Panc1 (cell line): ENCODE data around the gene CKS1B. TPM values are rescaled to one million over a fixed set of nuclear protein-coding genes. Genes with fewer than 3 reads are reported as not detected.

ENCODE experiments used
- ATAC-seq: fragments of 200-7000 bp; cut with Tn5 transposase; 2 replicates; pipeline ENCODE4 v1.9.1; 2020; ENCODE audit warnings: mild to moderate bottlenecking, moderate library complexity
- BruUV-seq: library from RNA; stranded (reverse); fragments of 400-500 nt; replicated peaks from 2 replicates; lab custom pipeline; 2021; lab: Mats Ljungman, UMichigan
- CTCF ChIA-PET: fragments of 300-600 bp; sonication (Branson Sonifier 250); formaldehyde crosslinking; loops from one replicate; lab custom pipeline; 2022; ENCODE audit warnings: antibody characterized with exemption; lab: Charles Lee
- POLR2A ChIA-PET: fragments of 300-600 bp; sonication (Branson Sonifier 250); formaldehyde crosslinking; loops from one replicate; lab custom pipeline; 2022; ENCODE audit warnings: antibody characterized with exemption; lab: Charles Lee
- DNase-seq: peaks from one replicate; pipeline ENCODE4 v3.0.0-alpha.2; 2010; ENCODE audit warnings: low read depth, low spot score
- H3K27ac ChIP-seq: 2 replicates; pipeline ENCODE4 v1.5.1; 2011; ENCODE audit warnings: mild to moderate bottlenecking, low read length, inconsistent platforms
- H3K27me3 ChIP-seq: fragments of 200-500 bp; sonication (Bioruptor generic); 2 replicates; pipeline ENCODE4 v1.6.0; 2014; ENCODE audit warnings: low read length, inconsistent platforms; ENCODE audit not compliant: control insufficient read depth, insufficient read depth
- H3K36me3 ChIP-seq: fragments of 200-500 bp; sonication (Bioruptor generic); 2 replicates; pipeline ENCODE4 v1.5.1; 2014; ENCODE audit warnings: inconsistent platforms, mild to moderate bottlenecking, low read length, moderate library complexity; ENCODE audit not compliant: control insufficient read depth, insufficient read depth
- H3K4me1 ChIP-seq: 2 replicates; pipeline ENCODE4 v1.5.1; 2011; ENCODE audit warnings: inconsistent platforms, mild to moderate bottlenecking, low read length, moderate library complexity; ENCODE audit not compliant: control insufficient read depth, insufficient read depth
- H3K4me3 ChIP-seq, 2 experiments: 2 replicates each; pipeline ENCODE4 v1.5.1; 2011 to 2012; ENCODE audit warnings: low read depth in 2 of 2, low read length in 2 of 2, mild to moderate bottlenecking in 2 of 2, inconsistent platforms in 1 of 2, moderate library complexity in 1 of 2
- H3K9me3 ChIP-seq: fragments of 200-500 bp; sonication (Bioruptor generic); 2 replicates; pipeline ENCODE4 v1.5.1; 2014; ENCODE audit warnings: low read depth, mild to moderate bottlenecking, inconsistent platforms, low read length, moderate library complexity; ENCODE audit not compliant: control insufficient read depth, insufficient read depth
- POLR2AphosphoS5 ChIP-seq: IDR thresholded peaks from 2 replicates; pipeline ENCODE4 v1.6.1; 2012; ENCODE audit warnings: mild to moderate bottlenecking, low read depth, low read length, moderate library complexity
- REST ChIP-seq, 2 experiments: IDR thresholded peaks; 2 replicates each; pipeline ENCODE4 v1.6.1; 2011 to 2012; ENCODE audit warnings: low read depth in 2 of 2, control low read depth in 1 of 2, low read length in 1 of 2, mild to moderate bottlenecking in 1 of 2, moderate library complexity in 1 of 2; ENCODE audit not compliant: insufficient read depth in 1 of 2
- SIN3A ChIP-seq: IDR thresholded peaks from 2 replicates; pipeline ENCODE4 v1.6.1; 2012; ENCODE audit warnings: low read depth, mild to moderate bottlenecking, low read length, moderate library complexity, borderline replicate concordance; ENCODE audit not compliant: insufficient read depth
- TCF7L2 ChIP-seq: IDR thresholded peaks from 2 replicates; pipeline ENCODE4 v1.6.1; 2011; ENCODE audit warnings: mild to moderate bottlenecking, low read depth, low read length, inconsistent platforms
- in situ Hi-C: cut with HindIII; loops from 2 replicates; pipeline ENCODE4 v1.10.0; 2016; ENCODE audit warnings: low sequenced_read_pairs, low pct_unique_long_range_greater_than_20kb
- intact Hi-C: fragments of 100-400 bp; cut with micrococcal nuclease; formaldehyde crosslinking; loops from one replicate; pipeline ENCODE4 v1.10.0; 2022; ENCODE audit not compliant: unreplicated experiment
- total RNA-seq: library from RNA; stranded (reverse); gene quantifications from one replicate; pipeline ENCODE4 v1.2.1, GENCODE V29; 2021; ENCODE audit not compliant: unreplicated experiment
- TF ChIP-seq, protein P1 (sequence below): fragments of 450-650 bp; IDR thresholded peaks from 2 replicates; pipeline ENCODE4 v1.5.1; 2017; ENCODE audit warnings: mild to moderate bottlenecking

CKS1B gene
- total RNA-seq, 1 experiment from 2014 or later, result 212 TPM

DNA sequence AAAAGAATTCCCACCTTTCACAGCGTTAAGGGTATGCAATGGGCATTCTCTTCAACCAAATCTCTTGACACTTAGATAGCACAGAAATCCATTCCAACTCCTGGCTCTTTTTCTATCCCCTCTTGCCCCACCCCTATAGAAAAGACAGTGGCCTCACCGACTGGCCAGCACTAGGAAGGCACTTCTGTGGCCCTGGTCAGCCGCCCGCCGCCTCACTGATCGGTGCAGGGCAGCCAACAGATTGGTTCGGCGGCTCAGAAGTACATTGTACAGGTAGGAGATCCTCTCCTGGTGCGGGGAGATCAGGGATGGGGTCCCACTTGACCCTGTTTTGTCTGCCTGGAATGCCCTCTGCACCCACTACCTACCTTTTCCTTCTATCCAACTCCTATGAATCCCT lies 49.8 kb downstream of the CKS1B start:
- Histone ChIP-seq H3K27ac (no peak overlapping the region), H3K4me1 (no peaks in the 10 kb centered on the region), H3K36me3 (no peaks in the 10 kb centered on the region), H3K9me3 (no peaks in the 10 kb centered on the region), H3K4me3 (no peak overlapping the region), H3K27me3 (no peaks in the 10 kb centered on the region)
- in situ Hi-C loops (no loop called here), intact Hi-C loops (no loop called here)
- TF ChIP-seq REST (IDR thresholded peaks at IDR 0.05; ENCODE audit: insufficient read depth in 1 of 2, low read depth in 2 of 2, low read length in 1 of 2) (no peak), POLR2AphosphoS5 (no peak), TCF7L2 (no peak), SIN3A (no peak)
- TF ChIP-seq, protein P1, sequence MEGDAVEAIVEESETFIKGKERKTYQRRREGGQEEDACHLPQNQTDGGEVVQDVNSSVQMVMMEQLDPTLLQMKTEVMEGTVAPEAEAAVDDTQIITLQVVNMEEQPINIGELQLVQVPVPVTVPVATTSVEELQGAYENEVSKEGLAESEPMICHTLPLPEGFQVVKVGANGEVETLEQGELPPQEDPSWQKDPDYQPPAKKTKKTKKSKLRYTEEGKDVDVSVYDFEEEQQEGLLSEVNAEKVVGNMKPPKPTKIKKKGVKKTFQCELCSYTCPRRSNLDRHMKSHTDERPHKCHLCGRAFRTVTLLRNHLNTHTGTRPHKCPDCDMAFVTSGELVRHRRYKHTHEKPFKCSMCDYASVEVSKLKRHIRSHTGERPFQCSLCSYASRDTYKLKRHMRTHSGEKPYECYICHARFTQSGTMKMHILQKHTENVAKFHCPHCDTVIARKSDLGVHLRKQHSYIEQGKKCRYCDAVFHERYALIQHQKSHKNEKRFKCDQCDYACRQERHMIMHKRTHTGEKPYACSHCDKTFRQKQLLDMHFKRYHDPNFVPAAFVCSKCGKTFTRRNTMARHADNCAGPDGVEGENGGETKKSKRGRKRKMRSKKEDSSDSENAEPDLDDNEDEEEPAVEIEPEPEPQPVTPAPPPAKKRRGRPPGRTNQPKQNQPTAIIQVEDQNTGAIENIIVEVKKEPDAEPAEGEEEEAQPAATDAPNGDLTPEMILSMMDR, result no peak
- ChIA-PET CTCF (interaction anchor here (1.2 kb wide), 1 partner anchor 61 kb away, joined by 3 read pairs; no protein-coding TSS in a partner anchor), POLR2A (no interaction called here)
- no peak for ATAC-seq
- BruUV-seq, result no TSS peak
- DNase-seq, result no peak

DNA sequence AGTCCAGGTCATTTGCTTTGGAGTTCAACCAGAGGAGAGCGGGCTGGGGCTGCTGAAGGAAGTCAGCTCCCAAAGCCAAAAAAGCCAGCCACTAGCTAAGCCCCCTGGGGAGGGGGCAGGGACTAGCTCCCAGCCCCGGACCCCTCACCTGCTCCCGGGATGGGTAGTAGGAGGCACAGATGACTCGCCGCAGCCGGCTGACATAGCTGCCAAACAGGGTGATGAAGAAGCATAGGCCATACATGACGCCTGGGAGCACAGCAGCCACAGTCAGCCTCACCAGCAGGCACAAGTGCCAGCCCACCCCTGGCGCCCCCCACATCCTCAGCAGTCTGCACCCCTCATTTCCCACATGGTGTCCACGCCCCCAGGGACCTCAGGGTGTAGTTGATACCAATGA lies 51.7 kb downstream of the CKS1B start:
- TF ChIP-seq, protein P1, result no peak
- no peak for TF ChIP-seq POLR2AphosphoS5
- TF ChIP-seq TCF7L2, result no peak
- TF ChIP-seq SIN3A, result no peak
- no peak for TF ChIP-seq REST (IDR thresholded peaks at IDR 0.05; ENCODE audit: insufficient read depth in 1 of 2, low read depth in 2 of 2, low read length in 1 of 2)
- no peaks in the 10 kb centered on the region for H3K4me1 ChIP-seq
- intact Hi-C loops (no loop called here), in situ Hi-C loops (no loop called here)
- ATAC-seq (no peak), DNase-seq (no peak)
- no TSS peak for BruUV-seq
- ChIA-PET POLR2A (no interaction called here), CTCF (no interaction called here)
- H3K4me3 ChIP-seq, result no peak overlapping the region
- H3K27ac ChIP-seq, result no peak overlapping the region
- H3K36me3 ChIP-seq, result no peaks in the 10 kb centered on the region
- no peaks in the 10 kb centered on the region for H3K9me3 ChIP-seq
- no peaks in the 10 kb centered on the region for H3K27me3 ChIP-seq
